ENCODE data around the gene PTPN1.

- TF ChIP-seq GATA2 (IDR thresholded peaks at IDR 0.05; ENCODE audit: low read depth, low read length) (no peak), GATA3 (IDR thresholded peaks at IDR 0.05; ENCODE audit: low read depth, low read length) (no peak)
These were observed 74.5 kb downstream of the PTPN1 start for GRCh38 chr20:50584687-50585086.
